H54 (cell line): ENCODE results near the gene SCAMP5.

Experiments used
- DNase-seq: peaks from one replicate; pipeline ENCODE4 v3.0.0; 2011; ENCODE audit warnings: low spot score, mixed read lengths; ENCODE audit not compliant: insufficient read length
- FAIRE-seq: peaks from 3 replicates; lab custom pipeline; 2011; peaks lifted over from hg19 to GRCh38; lab: Jason Lieb, UNC
- POLR2A ChIP-seq: IDR thresholded peaks from 2 replicates; pipeline ENCODE4 v1.6.1; 2011; ENCODE audit warnings: low read depth, mild to moderate bottlenecking, low read length

Gene SCAMP5

DNA sequence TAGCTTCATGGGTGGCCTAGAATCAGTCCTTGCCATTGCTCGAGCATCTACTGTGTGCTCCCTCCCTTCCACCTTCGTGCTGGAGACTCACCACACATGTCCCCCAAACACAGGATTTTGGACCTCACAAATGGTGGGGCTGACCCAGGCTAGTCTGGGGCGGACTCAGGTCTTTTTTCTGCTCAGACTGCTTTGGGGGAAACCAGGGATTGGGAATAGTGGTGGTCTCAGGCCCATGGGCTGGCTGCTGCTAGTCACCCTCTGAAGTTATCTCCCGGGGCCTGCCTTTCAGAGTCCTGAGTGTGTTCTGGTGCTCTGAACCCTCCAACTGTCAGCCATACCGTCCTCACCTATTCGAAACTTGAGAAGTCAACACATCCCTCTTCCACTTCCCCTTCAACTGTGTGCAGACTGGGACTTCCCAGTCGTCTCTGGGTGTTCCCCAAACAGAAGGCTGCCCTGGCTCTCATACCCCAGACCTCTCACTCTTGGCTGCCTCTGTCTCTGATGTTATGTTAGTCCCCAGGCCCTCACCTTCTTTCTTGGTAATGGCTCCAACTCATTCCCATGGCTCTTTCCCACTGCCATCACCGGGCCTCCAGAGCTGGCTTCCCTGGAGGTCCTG is 74.0 kb downstream of the SCAMP5 start:
- FAIRE-seq (no peak), DNase-seq (no peak)
- TF ChIP-seq POLR2A = no peak

DNA sequence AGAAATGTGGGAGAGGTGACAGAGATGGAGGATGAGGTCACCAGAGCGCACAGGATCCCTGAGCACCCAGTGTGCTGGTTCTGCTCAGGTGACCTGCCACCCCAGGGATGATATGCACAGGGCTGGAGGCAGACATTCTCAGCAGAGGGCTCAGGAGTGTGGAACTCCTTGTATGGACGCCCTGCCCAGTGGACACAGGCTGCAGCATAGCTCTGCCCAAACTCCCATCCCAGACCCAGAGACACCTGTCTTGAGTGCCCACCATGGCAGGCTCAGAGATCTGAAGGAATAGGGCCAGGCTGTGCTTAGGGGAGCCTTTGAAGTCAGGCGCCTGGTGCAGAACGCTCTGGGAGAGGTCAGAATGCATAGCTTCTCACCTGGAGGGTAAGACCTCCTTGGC is 75.3 kb downstream of the SCAMP5 start:
- FAIRE-seq = no peak
- no peak for DNase-seq
- TF ChIP-seq POLR2A = no peak
